ENCODE measurements around the gene SSBP3.

The SSBP3 gene

GRCh38 chr1:54409156-54410142, 3.3 kb upstream of the SSBP3 start:
- no peak for DNase-seq

DNA sequence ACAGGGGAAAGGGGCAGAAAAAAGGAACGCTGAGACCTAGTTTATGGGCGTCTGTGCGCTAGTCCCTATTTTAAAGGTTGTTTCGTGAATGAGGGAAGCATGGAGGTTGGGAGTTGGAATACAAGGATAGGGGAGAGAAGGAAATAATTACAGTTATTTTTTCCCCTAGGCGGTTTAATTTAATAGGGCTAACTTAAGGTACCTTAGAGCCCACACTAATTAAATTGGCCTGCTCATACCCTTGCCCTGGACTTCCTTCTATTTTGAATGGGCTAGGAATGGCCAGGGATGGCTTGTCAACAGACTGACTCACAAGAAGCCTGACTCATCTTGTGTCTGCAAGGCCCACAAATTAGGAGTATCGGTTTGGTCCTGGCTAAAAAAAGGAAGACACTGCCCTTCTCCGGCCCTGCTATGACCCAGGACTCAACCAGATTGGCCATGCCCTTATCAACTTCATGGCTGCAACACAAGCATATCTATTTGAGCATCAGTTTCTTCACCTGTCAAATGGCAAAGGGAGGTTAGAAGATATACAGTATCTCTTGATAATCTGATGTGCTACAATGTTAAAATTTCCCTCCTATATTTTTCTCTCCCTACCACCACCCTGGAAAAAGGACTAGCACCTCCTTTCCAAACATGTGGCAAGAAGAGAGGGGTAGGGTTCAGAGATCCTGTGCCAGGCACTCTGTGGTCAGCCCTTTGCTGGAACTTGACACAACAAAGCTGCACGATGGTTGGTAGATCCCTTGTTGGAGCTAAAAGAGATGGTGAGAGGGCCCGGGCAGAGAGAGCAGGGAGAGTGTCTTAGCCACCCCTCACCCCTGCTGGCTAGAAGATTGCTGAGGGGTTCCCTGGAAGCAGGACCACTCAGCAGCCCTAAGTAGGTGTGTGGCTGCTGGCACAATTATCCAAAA, 2.2 kb upstream of the SSBP3 start:
- no peak for DNase-seq

DNA sequence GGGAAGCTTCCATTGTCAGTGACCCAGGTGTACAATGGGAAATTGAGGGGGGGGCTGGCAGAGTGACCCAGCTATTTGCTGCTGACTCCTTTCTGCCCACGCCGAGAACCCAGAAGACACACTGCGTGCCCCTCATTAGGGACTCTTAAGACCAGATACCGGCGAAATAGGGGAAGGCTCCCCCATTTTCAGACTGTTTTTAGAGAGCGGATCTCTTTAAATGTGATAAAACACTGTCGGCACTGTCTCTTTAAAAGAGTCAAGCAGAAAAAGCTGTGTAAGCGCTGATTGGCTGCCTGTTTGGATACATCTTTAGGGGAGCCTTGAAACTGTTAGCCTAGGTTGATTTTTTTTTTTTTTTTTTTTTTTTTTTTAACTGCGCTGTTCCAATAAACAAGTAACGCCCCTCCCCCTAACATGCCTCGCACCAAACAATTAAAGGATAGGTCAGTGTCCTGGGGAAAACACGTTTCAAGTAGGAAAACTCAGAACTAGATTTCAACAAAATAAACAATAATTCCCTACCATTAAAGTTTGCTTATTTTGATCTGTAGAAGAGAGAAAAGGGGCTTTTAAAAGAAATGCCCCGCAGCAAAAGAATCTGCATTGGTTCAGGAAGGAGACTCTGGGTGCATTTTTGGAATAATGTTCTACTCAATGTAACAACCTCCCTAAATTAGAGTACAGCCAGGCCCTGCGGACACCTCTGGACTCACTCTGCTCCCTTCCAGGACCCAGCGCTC, 1.4 kb upstream of the SSBP3 start:
- peak; percentile 48 for DNase-seq

DNA sequence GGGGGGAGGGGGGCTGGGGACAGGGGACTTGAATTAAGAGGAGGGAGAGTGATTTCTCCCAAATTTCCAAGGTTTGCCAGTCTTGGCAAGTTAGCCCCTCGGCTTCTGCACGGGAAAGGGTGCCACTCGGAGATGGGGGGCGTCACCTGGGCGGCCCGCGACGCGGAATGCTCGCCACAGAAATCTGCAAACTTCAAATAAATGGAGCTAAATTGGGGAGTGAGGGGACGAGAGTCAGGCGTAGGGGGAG, 885 bp upstream of the SSBP3 start:
- DNase-seq, result no peak

- DNase-seq, result no peak
Observed at GRCh38 chr1:54405898-54406293, 298 bp downstream of the SSBP3 start.

DNA sequence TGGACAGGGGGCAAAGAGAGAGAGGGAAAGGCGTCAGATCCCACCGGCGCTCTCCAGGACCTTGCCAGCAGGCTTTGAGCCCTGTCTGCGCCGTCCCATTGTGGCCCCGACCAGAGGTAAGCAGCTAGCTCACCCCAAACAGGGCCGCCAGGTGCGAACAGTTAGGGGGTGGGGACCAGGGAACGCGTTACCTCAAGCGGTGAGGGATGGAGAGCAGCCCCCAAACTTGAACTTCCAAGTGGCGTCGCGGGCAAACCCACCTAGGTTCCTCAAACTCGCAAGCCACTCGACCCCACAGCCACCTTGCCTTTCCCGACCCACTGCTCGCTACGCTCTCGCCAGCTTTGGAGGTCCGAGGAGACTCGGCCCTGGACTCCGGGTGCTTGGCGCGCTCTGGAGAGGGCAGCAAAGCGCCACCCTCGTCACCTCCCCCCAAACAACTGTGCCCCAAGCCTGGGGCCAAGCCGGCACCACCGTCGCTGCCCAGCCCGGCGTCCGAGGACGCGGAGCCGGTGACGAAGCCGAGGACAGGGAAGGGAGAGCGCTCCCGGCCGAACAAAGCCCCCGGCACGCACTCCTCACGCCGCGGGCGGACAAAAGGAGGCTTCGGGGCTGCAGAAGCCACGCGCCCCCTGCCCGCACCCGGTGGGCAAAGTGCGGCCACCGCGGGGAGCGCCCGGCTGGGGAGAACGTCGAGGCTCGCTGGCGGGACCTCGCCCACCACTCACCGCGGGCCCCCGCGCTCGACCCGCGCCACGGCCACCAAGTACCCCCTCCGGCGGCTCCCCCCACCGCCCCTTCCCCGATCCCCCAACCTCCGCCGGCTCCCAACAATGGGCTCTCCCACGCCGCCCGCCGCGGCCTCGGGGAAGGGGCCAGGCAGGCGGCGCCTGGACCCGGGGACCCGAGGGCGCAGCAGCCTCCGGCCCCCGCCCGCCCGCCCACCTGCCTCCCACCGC, 976 bp downstream of the SSBP3 start:
- no peak for DNase-seq

- DNase-seq, result no peak
Observed at GRCh38 chr1:54404263-54404662, 1.9 kb downstream of the SSBP3 start.

DNA sequence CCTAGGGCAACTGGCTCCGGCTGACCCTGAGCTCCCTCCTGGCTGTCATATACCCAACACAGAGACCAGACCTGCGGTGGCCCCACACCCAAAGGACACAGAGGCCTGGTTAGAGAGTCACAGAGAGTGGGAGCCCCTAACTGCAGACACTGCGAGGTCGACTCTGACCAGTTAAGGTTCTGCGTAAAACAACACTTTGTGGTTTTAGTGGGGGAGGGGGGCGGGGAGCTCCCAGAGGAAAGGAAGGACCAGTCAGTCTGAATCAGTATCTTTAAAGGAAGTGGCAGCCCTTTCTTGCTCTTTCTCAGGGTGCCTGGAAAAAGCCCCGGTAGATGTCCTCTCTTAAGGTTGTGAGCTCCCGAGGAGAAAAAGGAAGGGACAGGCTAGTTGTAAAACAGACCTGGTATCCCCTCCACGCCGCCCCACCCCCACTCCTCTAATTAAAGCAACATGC, 2.4 kb downstream of the SSBP3 start:
- no peak for DNase-seq

GRCh38 chr1:54403405-54403804, 2.8 kb downstream of the SSBP3 start:
- DNase-seq, result no peak

DNA sequence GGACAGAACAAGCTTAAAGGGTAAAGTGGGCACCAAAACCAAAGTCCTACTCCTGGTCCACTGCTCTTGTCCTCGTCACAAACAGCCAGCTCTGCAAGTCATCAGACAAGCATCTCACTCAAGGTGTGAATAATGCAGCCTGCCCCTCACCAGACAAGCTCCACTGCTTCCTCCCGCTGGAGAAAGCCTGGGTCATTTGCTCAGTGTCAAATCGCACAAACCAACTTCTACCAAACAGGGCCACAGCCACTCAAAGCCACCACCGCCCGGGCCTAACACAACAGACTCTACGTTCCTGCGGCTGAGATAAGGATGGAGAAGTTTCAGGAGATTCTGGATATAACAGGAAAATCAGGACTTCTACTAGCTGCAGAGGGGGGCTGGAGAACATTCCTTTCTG, 3.3 kb downstream of the SSBP3 start:
- DNase-seq, result no peak

GRCh38 chr1:54401799-54402198, 4.4 kb downstream of the SSBP3 start:
- DNase-seq, result no peak

DNA sequence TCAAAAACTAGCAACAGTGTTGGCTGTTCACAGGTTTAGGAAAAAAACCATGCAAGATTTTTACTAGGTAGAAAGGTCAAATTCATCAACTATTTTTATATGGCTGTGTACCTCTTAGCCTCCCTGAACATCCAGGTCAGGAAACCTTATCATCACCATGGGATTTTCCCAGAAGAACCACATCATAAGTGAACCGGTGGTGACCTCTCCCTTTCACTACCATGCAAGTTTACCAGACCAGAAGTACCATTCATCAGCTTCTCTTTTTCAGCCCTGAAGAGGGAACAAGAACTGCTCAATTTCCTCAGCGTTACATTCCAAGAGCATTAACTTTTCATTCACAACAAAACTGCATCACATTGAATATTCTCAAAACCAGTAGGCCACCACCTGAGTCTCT, 5.9 kb downstream of the SSBP3 start:
- no peak for DNase-seq

DNA sequence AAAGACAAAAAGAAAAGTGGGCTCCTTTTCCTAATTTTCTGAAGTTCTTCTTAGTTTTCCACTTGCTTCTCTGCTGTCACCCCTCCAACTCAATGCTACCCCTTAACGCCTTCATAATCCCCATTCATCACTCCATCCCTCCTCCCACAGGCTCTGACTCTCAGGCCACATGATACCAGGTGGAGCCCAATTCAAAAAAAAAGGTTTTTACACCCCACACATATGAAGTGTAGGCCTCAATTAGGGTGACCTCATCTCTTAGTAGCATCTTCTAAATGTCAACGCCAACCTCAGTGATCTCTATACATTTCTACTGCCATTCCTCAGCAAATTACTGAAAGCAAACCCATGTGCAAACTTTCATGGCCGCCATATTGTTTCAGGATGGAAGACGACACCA, 6.4 kb downstream of the SSBP3 start:
- no peak for DNase-seq

- no peak for DNase-seq
Observed at GRCh38 chr1:54398963-54399528, 7.1 kb downstream of the SSBP3 start.

- no peak for DNase-seq
Observed at GRCh38 chr1:54397980-54398379, 8.2 kb downstream of the SSBP3 start.

DNA sequence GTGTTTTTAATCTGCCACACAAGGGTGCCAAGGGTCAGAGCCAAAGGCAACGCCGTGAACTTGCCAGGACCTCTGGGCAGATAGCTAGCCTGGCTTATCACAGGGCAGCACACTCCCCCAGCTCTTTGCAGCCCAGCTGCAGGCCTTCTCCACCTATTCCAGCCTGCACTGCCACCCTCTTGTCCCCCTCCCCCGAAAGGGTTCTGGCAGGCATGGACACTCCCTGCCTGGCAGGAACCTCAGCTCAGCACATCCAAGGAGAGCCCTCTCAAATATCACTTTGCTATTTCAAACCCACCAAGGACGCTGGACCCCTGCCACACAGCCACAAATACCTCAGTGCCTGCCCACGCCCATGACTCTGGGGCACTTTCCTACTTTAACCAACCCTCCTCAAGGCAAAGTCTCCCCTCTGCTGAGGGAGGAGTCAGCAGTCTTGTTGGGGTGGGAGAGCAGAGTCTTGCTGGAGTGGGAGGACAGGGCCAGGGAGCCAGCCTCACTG, 9.1 kb downstream of the SSBP3 start:
- DNase-seq, result no peak

DNA sequence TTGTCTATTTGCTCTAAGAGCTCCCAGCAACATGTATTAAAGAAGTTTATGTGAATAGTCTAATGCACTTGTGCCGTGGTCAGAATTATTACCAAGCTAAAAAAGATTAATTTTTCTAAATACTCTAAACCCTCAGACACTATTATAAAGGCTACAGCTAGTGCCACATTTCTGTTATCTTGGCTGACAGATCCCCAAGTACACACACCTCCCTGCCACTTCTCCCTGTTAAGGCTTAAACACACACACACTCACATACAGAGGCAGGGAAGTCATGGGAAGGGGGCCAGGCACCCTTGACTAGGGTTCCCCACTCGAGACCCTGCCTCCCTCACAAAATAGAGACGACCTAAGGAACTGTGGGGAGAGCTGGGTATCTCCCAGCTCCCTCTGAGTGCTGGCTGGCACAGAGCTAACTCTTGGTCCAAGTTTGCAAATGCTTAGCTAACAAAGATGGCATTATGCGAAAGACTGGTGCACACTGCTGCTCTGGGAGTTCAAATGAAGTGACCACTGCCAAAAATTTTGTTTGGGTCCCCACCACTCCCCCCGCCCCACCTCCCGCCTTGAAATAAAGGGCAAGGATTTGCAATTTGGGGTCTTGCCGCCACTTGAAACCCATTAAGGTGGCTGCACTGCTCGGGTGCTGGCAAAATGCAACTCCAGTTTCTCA, 9.8 kb downstream of the SSBP3 start:
- no peak for DNase-seq

- no peak for DNase-seq
Observed at GRCh38 chr1:54395281-54395934, 10.8 kb downstream of the SSBP3 start.

GRCh38 chr1:54394104-54394503, 12.1 kb downstream of the SSBP3 start:
- DNase-seq, result no peak

DNA sequence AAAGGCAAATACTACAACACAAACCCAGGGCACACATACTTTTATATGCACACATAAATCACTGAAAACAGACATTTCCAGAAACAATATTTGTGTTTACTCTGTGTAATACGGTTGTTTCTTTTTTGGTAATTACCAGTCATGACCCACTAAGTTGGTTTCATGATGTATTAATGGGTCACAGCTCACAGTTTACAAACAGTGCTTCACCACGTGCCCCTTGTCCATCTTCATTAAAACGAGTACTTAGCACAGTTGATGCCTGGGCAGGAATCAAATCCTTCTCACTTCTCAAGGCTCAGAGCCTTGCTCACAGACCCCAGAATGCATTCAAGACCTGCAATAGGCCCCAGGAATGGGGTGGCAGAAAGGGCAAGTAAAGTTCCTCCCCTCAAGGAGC, 13.8 kb downstream of the SSBP3 start:
- no peak for DNase-seq
